GM18517 (cell line): ENCODE results near the gene SULT6B1.
"Not testable (repeated sequence)": the region's sequence is repeated elsewhere in the genome, so short reads cannot be mapped to it uniquely, and the experiment has no call there.

ENCODE experiments used
- ATAC-seq: cut with Tn5 transposase; IDR thresholded peaks from one replicate; pipeline ENCODE4 v1.9.1; 2021; ENCODE audit warnings: mild to moderate bottlenecking, moderate library complexity; ENCODE audit not compliant: unreplicated experiment

Gene SULT6B1

DNA sequence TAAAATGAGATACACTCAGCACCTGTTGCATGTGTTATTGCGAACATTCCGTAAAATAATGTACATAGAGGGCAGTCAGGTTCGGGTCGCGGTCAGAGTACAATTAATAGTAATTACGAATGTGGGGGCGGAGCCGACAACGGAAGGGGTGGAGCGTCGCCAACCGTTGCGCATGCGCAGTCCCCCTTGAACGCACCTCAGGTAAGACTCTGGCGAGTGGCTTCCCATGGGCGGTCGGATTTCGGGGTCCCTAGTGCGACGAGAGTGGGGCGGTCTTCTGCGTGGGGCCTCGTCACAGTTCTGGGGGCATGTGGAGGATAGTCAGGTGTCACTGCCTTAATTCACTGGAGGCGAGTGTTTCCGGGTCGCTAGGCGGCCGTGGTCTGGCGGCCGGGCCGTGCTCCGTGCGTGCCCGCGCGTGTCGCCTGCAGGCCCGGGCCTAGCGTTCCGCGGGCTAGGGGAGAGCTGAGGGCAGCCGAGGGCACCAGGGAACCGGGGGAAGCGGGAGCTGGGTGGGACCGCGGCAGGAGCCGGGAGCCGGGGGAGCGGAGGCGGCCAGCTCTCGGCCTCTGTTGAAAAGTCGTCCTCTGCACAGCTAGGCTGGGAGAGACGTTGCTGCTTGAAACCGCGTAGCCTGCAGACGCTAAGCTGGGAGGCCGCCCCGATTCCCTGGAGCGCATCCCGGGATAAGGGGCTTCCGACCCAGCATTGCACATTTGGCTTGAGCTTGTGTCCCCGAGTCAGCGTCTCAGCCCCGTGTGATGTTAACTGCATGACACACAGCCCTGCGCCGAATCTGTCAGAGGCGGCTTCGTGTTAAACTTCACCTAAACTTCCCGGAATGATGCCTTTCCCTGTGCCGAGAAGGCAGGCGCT, 8.1 kb upstream of the SULT6B1 start, which contains the start of gene CEBPZOS:
CEBPZOS (plus strand) TSS at position 177 of the 876 bp plus-strand sequence. CDS start 3,209 bp downstream, outside the sequence.
- peak; percentile 73 for ATAC-seq

DNA sequence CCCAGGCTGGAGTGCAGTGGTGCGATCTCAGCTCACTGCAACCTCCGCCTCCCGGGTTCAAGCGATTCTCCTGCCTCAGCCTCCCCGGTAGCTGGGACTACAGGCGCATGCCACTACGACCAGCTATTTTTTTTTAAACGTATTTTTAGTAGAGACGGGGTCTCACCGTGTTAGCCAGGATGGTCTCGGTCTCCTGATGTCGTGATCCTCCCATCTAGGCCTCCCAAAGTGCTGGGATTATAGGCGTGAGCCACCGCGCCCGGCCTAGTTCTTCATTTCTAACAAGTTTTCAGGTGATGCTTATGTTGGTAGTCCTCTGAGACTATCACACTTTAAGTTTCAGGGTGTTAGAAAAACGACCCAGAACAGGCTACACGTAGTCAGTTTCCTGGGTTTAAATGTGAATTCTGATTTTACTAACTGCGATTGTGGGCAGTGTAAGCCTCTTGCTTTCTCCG, 7.4 kb upstream of the SULT6B1 start:
- not testable (repeated sequence) for ATAC-seq

DNA sequence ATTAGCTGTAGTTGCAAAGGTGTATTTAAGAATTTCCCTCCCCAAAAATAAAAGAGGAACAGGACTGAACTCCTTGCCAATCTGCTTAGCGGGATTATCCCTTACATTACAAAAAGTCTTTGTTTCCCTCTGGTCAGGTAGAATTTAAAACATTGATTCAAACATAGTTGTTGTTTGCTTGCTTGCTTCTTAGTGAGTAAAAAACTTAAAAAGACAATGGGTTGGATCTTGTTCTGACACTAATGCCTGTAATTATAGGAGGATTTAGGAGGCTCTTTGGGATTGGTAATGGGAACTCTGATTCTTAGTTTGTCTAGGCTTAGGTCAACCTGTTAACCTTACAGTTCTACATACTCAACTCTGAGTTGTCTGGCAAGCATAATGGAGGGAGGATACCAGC, 4.1 kb upstream of the SULT6B1 start:
- ATAC-seq, result no peak

GRCh38 chr2:37191747-37192146, 3.3 kb upstream of the SULT6B1 start:
- ATAC-seq, result no peak

DNA sequence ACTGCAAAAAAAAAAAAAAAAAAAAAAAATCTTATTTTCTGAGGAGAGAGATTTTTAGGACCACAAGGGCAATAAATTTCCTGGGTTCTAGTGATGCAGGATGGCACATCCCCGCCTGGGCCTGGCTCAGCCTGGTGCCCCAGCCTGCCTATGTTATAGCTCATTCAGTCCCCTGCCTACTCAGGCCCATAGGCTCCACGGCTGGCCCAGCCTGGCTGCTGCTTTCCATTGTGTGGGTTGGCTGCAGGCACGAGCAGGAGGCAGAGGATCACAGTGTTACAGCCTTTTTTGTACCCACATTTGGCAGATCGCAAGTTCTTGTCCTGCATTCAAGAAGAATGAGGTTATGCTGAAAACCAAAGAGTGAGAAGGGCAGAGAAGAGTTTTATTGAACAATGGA, 2.8 kb upstream of the SULT6B1 start:
- no peak for ATAC-seq

DNA sequence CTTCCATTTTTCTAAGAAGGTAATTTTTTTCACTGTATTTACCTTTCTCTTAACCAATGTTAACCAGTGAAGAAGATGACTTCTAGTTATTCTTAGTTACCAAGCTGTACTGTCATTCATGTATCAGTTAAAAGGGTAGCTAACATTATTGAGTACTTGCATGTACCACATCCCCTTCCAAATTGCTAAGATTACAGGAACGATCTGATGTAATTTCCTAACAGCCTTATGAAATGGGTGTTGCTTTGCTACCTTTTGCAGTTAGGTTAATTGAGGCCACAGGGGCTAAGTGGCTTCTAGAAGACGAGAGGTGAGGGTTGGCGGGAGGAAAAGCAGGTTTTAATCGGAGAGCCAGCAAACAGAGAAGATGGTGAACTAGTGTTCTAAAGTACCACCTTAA, 1.8 kb upstream of the SULT6B1 start:
- no peak for ATAC-seq

- no peak for ATAC-seq
Measured at GRCh38 chr2:37189452-37190153, 1.1 kb upstream of the SULT6B1 start.

GRCh38 chr2:37181726-37182684, 6.5 kb downstream of the SULT6B1 start:
- ATAC-seq, result no peak

DNA sequence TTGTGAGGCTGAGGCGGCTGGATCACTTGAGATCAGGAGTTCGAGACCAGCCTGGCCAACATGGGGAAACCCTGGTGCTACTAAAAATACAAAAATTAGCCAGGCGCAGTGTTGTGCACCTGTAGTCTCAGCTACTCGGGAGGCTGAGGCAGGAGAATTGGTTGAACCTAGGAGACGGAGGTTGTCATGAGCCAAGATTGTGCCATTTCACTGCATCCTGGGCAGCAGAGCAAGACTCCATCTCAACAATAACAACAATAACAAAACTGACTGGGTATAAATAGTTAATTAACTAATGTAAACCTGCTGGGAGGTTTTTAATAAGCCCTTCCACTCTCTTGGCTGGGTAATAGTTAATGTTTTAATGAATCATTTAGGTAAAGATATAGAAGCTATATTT, 7.8 kb downstream of the SULT6B1 start:
- no peak for ATAC-seq

DNA sequence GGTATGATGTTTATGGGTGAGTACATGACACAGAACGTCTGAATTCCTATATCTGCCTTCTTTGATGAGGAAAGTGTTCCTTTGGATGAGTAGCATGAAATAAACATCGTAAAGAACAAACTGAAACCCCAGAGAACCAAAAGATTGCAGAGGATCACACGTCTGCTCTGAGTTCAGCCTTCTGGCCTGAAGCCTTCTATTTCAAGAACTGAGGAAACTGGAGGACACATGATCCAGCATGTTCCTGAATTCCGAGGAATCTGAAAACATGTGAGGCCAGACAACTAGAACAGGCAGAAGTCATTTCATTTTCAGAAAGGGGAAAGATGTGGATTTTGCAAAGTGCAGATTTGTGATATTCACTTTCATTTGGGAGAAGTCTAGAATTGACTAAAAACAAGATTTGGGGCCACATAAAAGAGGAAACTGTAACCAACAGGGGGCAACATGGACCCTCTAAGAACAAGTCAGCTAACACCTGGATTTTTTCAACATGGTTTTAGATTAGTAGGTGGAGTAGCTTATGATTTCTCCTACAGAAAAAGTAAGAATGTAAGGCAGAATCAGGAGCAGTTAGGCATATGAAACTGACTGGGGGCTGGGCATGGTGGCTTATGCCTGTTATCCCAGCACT, 8.3 kb downstream of the SULT6B1 start:
- ATAC-seq, result no peak

DNA sequence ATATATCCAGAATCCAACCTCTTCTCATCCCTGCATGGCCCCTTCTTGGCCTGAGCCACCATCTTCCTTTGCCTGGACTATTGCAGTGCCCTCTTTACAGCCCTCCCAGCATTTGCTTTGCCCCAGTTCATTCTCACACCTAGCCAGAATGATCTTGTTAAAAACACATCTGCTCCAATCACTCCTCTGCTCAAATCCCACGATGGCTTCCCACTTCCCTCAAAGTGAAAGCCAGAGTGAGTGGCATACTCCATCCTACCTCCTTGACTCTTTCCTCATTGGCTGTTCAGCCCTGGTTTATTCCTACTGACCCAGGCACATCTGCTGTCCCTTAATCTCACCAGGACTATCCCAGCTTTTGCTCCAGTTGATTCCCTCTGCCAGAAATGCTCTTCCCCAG, 14.7 kb downstream of the SULT6B1 start:
- no peak for ATAC-seq

DNA sequence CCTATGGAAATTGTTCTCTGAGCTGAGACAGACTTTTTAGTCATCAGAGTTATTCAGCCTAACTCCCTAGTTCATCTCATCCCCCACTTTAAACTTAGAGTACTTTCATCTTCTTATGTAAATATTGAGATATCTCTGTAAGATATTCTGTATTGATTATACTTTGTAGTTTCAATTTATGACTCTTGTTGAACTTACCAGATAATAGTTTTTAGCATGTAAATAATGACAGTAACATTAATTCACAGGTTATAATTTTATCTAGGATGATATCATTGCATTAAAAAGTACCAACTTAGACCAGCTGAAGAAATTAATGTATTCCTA, 16.9 kb downstream of the SULT6B1 start:
- ATAC-seq, result no peak

GRCh38 chr2:37168217-37168981, 20.1 kb downstream of the SULT6B1 start:
- ATAC-seq, result peak; percentile 61

GRCh38 chr2:37167636-37168180, 20.8 kb downstream of the SULT6B1 start:
- no peak for ATAC-seq

DNA sequence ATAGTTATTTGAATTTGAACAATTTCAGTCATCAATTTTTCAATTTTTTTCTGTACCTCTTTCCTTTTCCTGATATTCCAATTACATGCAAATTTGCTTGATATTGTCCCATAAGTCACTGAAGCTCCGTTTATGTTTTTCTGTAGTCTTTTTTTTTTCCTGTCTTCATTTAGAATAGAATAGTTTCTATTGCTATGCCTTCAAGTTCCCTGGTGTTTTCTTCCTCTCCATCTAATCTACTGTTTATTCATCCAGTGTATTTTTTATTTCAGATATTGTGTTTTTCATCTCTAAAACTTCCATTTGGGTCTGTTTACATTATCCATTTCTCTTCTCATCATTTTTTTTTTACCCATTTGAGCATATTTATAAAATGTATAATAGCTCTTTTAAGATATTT, 23.7 kb downstream of the SULT6B1 start:
- ATAC-seq, result no peak

DNA sequence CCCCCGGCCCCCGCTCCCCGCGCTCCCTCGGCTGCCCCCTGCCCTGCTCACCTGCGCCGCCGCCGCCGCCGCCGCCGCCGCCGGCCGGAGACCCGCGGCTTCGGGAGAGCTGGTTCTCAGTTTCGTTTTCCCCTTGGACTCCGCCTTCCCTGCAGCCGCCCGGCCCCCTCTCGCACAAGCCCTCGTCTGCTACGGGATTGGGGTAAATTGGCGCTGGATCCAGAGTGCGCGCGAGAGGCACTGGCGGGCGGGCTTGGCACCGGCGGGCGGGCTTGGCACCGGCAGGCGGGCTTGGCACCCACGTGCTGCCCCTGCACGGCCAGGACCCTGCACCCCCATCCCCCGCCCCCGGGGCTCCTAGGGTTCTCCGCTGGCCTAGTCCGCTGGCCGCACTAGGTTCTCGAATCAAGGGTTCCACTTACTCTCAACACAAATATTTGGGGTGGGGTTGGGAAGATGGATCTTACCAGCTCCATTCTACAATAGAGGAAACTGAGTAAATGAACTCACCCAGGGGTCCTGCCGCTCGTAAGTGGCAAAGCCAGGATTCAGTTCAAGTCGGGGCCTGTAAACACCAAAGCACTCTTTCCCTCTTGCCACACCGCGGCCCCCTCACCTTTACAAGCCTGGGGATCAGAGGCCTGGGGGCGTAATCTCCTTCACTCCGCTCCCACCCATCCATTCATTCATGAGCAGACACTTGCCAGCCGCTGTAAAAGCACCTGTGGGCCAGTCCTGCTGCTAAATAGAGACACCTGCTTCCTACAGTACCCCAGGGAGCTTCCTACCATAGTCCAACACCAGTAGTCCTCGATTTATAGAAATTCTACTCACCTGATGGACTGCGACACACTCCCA, 31.4 kb downstream of the SULT6B1 start, which contains the start of gene EIF2AK2:
EIF2AK2 (minus strand) TSS at position 124 of the 858 bp plus-strand sequence. CDS start 9,174 bp downstream, outside the sequence.
- ATAC-seq, result peak; percentile 88

- peak; percentile 25 for ATAC-seq
Measured at GRCh38 chr2:37156071-37156856, 32.2 kb downstream of the SULT6B1 start.

- ATAC-seq, result no peak
Measured at GRCh38 chr2:37154785-37155184, 33.7 kb downstream of the SULT6B1 start.
